Measurements from ENCODE around the gene RXFP3.

The RXFP3 gene

DNA sequence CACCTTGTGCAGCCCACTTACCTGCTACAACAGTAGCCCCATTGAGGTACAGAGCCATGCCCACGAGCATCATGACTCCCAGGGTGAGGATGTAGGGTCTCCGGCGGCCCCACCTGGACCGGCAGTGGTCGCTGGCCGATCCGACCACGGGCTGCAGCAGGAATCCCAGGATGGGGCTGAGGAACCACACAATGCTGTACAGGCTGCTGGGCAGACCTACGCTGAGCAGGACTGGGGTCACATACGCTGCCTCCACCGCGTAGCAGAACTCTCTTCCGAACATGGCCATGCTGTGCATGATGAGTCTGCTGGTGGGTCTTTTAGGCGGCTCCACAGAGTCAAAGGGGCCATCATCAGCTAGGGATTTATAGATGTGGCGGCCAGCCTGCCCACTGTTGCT, 48.0 kb downstream of the RXFP3 start:
- no peak for DNase-seq

DNA sequence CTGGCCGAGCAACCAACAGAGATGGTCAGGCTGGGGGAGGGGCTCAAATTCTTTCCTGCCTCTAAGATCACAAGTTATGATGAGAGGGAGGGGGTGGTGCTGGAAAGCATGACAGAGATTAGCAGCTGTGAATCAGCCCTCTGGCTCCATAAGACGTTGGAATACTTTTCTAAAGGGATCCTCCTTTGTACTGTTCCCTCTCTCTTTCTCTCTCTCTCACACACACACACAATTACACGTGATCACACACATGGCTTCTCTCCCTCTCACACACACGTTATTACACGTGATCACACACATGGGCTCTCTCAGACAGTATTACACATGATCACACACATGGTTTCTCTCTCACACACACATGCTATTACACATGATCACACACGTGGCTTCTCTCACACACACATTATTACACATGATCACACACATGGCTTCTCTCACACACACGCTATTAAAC, 48.5 kb downstream of the RXFP3 start, which contains the start of gene SLC45A2:
SLC45A2 (minus strand) TSS at position 23 of the 454 bp plus-strand sequence. CDS start 110 bp downstream, outside the sequence.
- no peak for DNase-seq

DNA sequence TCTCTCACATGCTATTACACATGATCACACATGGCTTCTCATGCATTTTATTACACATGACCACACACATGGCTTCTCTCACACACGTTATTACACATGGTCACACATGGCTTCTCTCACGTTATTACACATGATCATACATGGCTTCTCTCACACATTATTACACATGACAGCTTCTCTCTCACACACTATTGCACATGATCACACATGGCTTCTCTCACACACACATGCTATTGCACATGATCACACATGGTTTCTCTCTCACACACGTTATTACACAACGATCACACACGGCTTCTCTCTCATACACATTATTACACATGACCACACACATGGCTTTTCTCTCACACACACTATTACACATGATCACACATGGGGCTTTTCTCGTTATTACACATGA, 49.3 kb downstream of the RXFP3 start:
- no peak for DNase-seq
